ENCODE data around the gene APOLD1. TPM values are rescaled to one million over a fixed set of nuclear protein-coding genes. Genes with fewer than 3 reads are reported as not detected.

APOLD1 gene
- polyA plus RNA-seq, 1 donor from 2014 or later: 1.1 TPM

GRCh38 chr12:12748044-12748443 lies 37.4 kb upstream of the APOLD1 start:
- H3K9me3 ChIP-seq (ENCODE audit: low read length): no peaks in the 10 kb centered on the region
- no peaks in the 10 kb centered on the region for H3K9me2 ChIP-seq (ENCODE audit: insufficient read depth, low read length)
- H3K4me3 ChIP-seq (ENCODE audit: low read length): no peak overlapping the region
- no peaks in the 10 kb centered on the region for H3K27me3 ChIP-seq (ENCODE audit: insufficient read depth, low read depth, low read length)
- no peak for TF ChIP-seq CTCF (IDR thresholded peaks at IDR 0.05; ENCODE audit: poor library complexity, severe bottlenecking)
- no peaks in the 10 kb centered on the region for H3K36me3 ChIP-seq (ENCODE audit: insufficient read depth, low read length)
- H3F3A ChIP-seq (ENCODE audit: insufficient read depth, low read length, poor library complexity, severe bottlenecking): no peaks in the 10 kb centered on the region
- no peak overlapping the region for H3K27ac ChIP-seq (ENCODE audit: low read length)
- no peaks in the 10 kb centered on the region for H4K20me1 ChIP-seq (ENCODE audit: insufficient read depth)
- H3K9ac ChIP-seq (ENCODE audit: low read length): no peak overlapping the region
- no peaks in the 10 kb centered on the region for H3K79me2 ChIP-seq (replicated peaks; ENCODE audit: insufficient read depth, low read length)
- no peak overlapping the region for H2AFZ ChIP-seq (ENCODE audit: low read depth, low read length)
- H3K4me2 ChIP-seq (ENCODE audit: low read length): no peak overlapping the region

- H3K9ac ChIP-seq (ENCODE audit: low read length): no peak overlapping the region
- H3K4me3 ChIP-seq (ENCODE audit: low read length): no peak overlapping the region
- H3K9me2 ChIP-seq (ENCODE audit: insufficient read depth, low read length): no peaks in the 10 kb centered on the region
- no peaks in the 10 kb centered on the region for H3K9me3 ChIP-seq (ENCODE audit: low read length)
- H3K4me2 ChIP-seq (ENCODE audit: low read length): no peak overlapping the region
- H4K20me1 ChIP-seq (ENCODE audit: insufficient read depth): no peaks in the 10 kb centered on the region
- no peaks in the 10 kb centered on the region for H3K36me3 ChIP-seq (ENCODE audit: insufficient read depth, low read length)
- TF ChIP-seq MXI1 (conservative IDR thresholded peaks at IDR 0.05; ENCODE audit: poor library complexity, severe bottlenecking) (no peak), EZH2 (IDR thresholded peaks at IDR 0.05; ENCODE audit: borderline replicate concordance, insufficient read depth, low read length, poor library complexity, severe bottlenecking) (no peak), SMC3 (conservative IDR thresholded peaks at IDR 0.05; ENCODE audit: poor library complexity) (no peak), EP300 (conservative IDR thresholded peaks at IDR 0.05; ENCODE audit: poor library complexity, severe bottlenecking) (no peak), TAF1 (IDR thresholded peaks at IDR 0.05; ENCODE audit: low read depth) (no peak), POLR2AphosphoS5 (IDR thresholded peaks at IDR 0.05) (no peak)
- H3K79me2 ChIP-seq (replicated peaks; ENCODE audit: insufficient read depth, low read length): no peaks in the 10 kb centered on the region
- H3K27ac ChIP-seq (ENCODE audit: low read length): no peak overlapping the region
- H2AFZ ChIP-seq (ENCODE audit: low read depth, low read length): no peak overlapping the region
- no peaks in the 10 kb centered on the region for H3K27me3 ChIP-seq (ENCODE audit: insufficient read depth, low read depth, low read length)
- H3F3A ChIP-seq (ENCODE audit: insufficient read depth, low read length, poor library complexity, severe bottlenecking): no peaks in the 10 kb centered on the region
Measured at GRCh38 chr12:12749433-12749832, 36.0 kb upstream of the APOLD1 start.

- no peaks in the 10 kb centered on the region for H3K36me3 ChIP-seq (ENCODE audit: insufficient read depth, low read length)
Measured at GRCh38 chr12:12755923-12756322, 29.5 kb upstream of the APOLD1 start.

More at GRCh38 chr12:12755923-12756322, 29.5 kb upstream of the APOLD1 start:
- Histone ChIP-seq H3K4me3 (ENCODE audit: low read length) (no peak overlapping the region), H3K9me3 (ENCODE audit: low read length) (no peaks in the 10 kb centered on the region), H3K9ac (ENCODE audit: low read length) (no peak overlapping the region), H3K27me3 (ENCODE audit: insufficient read depth, low read depth, low read length) (no peaks in the 10 kb centered on the region), H3F3A (ENCODE audit: insufficient read depth, low read length, poor library complexity, severe bottlenecking) (no peaks in the 10 kb centered on the region), H3K4me2 (ENCODE audit: low read length) (no peak overlapping the region), H2AFZ (ENCODE audit: low read depth, low read length) (no peak overlapping the region), H4K20me1 (ENCODE audit: insufficient read depth) (no peaks in the 10 kb centered on the region), H3K79me2 (replicated peaks; ENCODE audit: insufficient read depth, low read length) (no peaks in the 10 kb centered on the region), H3K9me2 (ENCODE audit: insufficient read depth, low read length) (no peaks in the 10 kb centered on the region), H3K27ac (ENCODE audit: low read length) (no peak overlapping the region)
- no peak for TF ChIP-seq EZH2 (IDR thresholded peaks at IDR 0.05; ENCODE audit: borderline replicate concordance, insufficient read depth, low read length, poor library complexity, severe bottlenecking)
- TF ChIP-seq TAF1 (IDR thresholded peaks at IDR 0.05; ENCODE audit: low read depth): no peak
- no peak for TF ChIP-seq SMC3 (conservative IDR thresholded peaks at IDR 0.05; ENCODE audit: poor library complexity)
- TF ChIP-seq CTCF (IDR thresholded peaks at IDR 0.05; ENCODE audit: poor library complexity, severe bottlenecking): no peak
- no peak for TF ChIP-seq EP300 (conservative IDR thresholded peaks at IDR 0.05; ENCODE audit: poor library complexity, severe bottlenecking)
- TF ChIP-seq RAD21 (conservative IDR thresholded peaks at IDR 0.05): no peak
- TF ChIP-seq REST (IDR thresholded peaks at IDR 0.05; ENCODE audit: borderline replicate concordance): no peak
- TF ChIP-seq POLR2AphosphoS5 (IDR thresholded peaks at IDR 0.05): no peak
- TF ChIP-seq MXI1 (conservative IDR thresholded peaks at IDR 0.05; ENCODE audit: poor library complexity, severe bottlenecking): no peak

Measured in neural cell (in vitro differentiated cells).